Smooth muscle cell of the brain vasculature (primary cell): ENCODE measurements around the gene ARF6.

Source experiments
- DNase-seq: peaks from one replicate; pipeline ENCODE4 v3.0.0-alpha.2; 2012; ENCODE audit warnings: low read depth, low spot score

Gene ARF6

GRCh38 chr14:49940808-49941421 lies 48.0 kb downstream of the ARF6 start:
- DNase-seq: no peak

GRCh38 chr14:49942090-49942489 lies 49.2 kb downstream of the ARF6 start:
- DNase-seq: no peak

GRCh38 chr14:49944501-49944900 lies 51.6 kb downstream of the ARF6 start:
- DNase-seq: no peak

GRCh38 chr14:49945448-49946319 lies 52.8 kb downstream of the ARF6 start:
- DNase-seq: no peak
